B cell (primary cell): ENCODE data around the gene NUDCD3.

Source experiments
- CTCF ChIP-seq: fragments of 200-600 bp; IDR thresholded peaks from one replicate; pipeline ENCODE4 v1.8.0; 2022; ENCODE audit warnings: antibody characterized with exemption, mild to moderate bottlenecking
- EZH2 ChIP-seq: IDR thresholded peaks from 2 replicates; pipeline ENCODE4 v1.6.1; 2012; ENCODE audit warnings: borderline replicate concordance, low read depth, mild to moderate bottlenecking, moderate library complexity, low read length; ENCODE audit not compliant: insufficient read depth, poor library complexity, severe bottlenecking

GRCh38 chr7:44401692-44402091, 88.8 kb downstream of the NUDCD3 start:
- TF ChIP-seq CTCF: no peak
- TF ChIP-seq EZH2: no peak
